Hypothalamus (tissue), 51 donors: ENCODE measurements around the gene NECTIN1.
"Not testable (repeated sequence)": the region's sequence is repeated elsewhere in the genome, so short reads cannot be mapped to it uniquely, and the experiment has no call there.

Source experiments
- DNase-seq, 51 donors: peaks; one replicate each; lab custom pipeline; 2025; lab: John Stamatoyannopoulos, UW

The NECTIN1 gene

GRCh38 chr11:119607726-119608125 lies 121.3 kb downstream of the NECTIN1 start:
- DNase-seq = peak in 24 of 51 donors; percentile 5 to 79 (median 43)

- DNase-seq = no peak
Observed at GRCh38 chr11:119605137-119605665, 123.8 kb downstream of the NECTIN1 start.

GRCh38 chr11:119602745-119603373 lies 126.1 kb downstream of the NECTIN1 start:
- DNase-seq = no peak

- DNase-seq = no peak
Observed at GRCh38 chr11:119599864-119600541, 129.0 kb downstream of the NECTIN1 start.

GRCh38 chr11:119595941-119596340 lies 133.1 kb downstream of the NECTIN1 start:
- DNase-seq = not testable (repeated sequence)

GRCh38 chr11:119594639-119595249 lies 134.3 kb downstream of the NECTIN1 start:
- no peak for DNase-seq

- DNase-seq = no peak
Observed at GRCh38 chr11:119593346-119593745, 135.7 kb downstream of the NECTIN1 start.

- peak in 27 of 51 donors; percentile 13 to 65 (median 30) for DNase-seq
Observed at GRCh38 chr11:119592642-119593041, 136.4 kb downstream of the NECTIN1 start.

GRCh38 chr11:119591836-119592310 lies 137.1 kb downstream of the NECTIN1 start:
- DNase-seq = no peak

- DNase-seq = peak in 1 of 51 donors; percentile 31
Observed at GRCh38 chr11:119590651-119591351, 138.2 kb downstream of the NECTIN1 start.

- peak in 25 of 51 donors; percentile 5 to 75 (median 42) for DNase-seq
Observed at GRCh38 chr11:119589001-119589400, 140.0 kb downstream of the NECTIN1 start.
